H1 (cell line): ENCODE measurements around the gene CRYBG1. TPM values are rescaled to one million over a fixed set of nuclear protein-coding genes. Genes with fewer than 3 reads are reported as not detected.
A peak's percentile ranks its signal among the peaks of the same experiment; 100 is the strongest.

Experiments used
- CTCF ChIA-PET: fragments of 300-600 bp; sonication (Branson Sonifier 250); formaldehyde crosslinking; loops from one replicate; lab custom pipeline; 2021; ENCODE audit not compliant: partially characterized antibody; lab: Charles Lee
- POLR2A ChIA-PET: fragments of 300-600 bp; sonication (Branson Sonifier 250); formaldehyde crosslinking; loops from one replicate; lab custom pipeline; 2021; ENCODE audit warnings: inconsistent platforms; ENCODE audit not compliant: partially characterized antibody; lab: Charles Lee
- DNase-seq, 2 experiments: peaks; one replicate each; pipeline versions ENCODE4 v3.0.0 to v3.0.0-alpha.2; 2010 to 2022; ENCODE audit warnings: low spot score in 2 of 2, low read depth in 1 of 2, mixed read lengths in 1 of 2
- FAIRE-seq: peaks from 2 replicates; lab custom pipeline; 2011; peaks lifted over from hg19 to GRCh38; lab: Jason Lieb, UNC
- H2AFZ ChIP-seq: 2 replicates; pipeline ENCODE4 v1.8.1; 2012; ENCODE audit warnings: low read length, inconsistent platforms
- H2AK5ac ChIP-seq: 2 replicates; pipeline ENCODE4 v1.6.1; 2013; ENCODE audit warnings: low read depth, low read length
- H2BK120ac ChIP-seq: replicated peaks from 2 replicates; pipeline ENCODE3; 2013; ENCODE audit warnings: low read depth, low read length, inconsistent platforms
- H2BK12ac ChIP-seq: 2 replicates; pipeline ENCODE4 v1.6.1; 2013; ENCODE audit warnings: low read depth, low read length
- H2BK15ac ChIP-seq: 2 replicates; pipeline ENCODE4 v1.6.1; 2013; ENCODE audit warnings: low read length
- H2BK20ac ChIP-seq: 2 replicates; pipeline ENCODE4 v1.6.1; 2013; ENCODE audit warnings: low read length
- H2BK5ac ChIP-seq: 2 replicates; pipeline ENCODE4 v1.6.1; 2013; ENCODE audit warnings: low read depth, low read length
- H3K14ac ChIP-seq: 2 replicates; pipeline ENCODE4 v1.6.1; 2013; ENCODE audit warnings: inconsistent platforms; ENCODE audit not compliant: insufficient read length
- H3K18ac ChIP-seq: 2 replicates; pipeline ENCODE4 v1.6.1; 2013; ENCODE audit warnings: low read length; ENCODE audit errors: extremely low read depth
- H3K23ac ChIP-seq: 2 replicates; pipeline ENCODE4 v1.6.1; 2013; ENCODE audit warnings: inconsistent platforms; ENCODE audit not compliant: insufficient read length
- H3K23me2 ChIP-seq: 2 replicates; pipeline ENCODE4 v1.6.1; 2013; ENCODE audit warnings: low read depth, low read length
- H3K27ac ChIP-seq: 2 replicates; pipeline ENCODE4 v1.6.1; 2011; ENCODE audit warnings: low read depth, low read length, inconsistent platforms
- H3K27me3 ChIP-seq, 4 experiments: replicated peaks in 1 of 4; 1 replicate in 1 of 4; 2 replicates in 3 of 4; pipeline versions ENCODE4 v1.6.1 to v1.8.1; 2011 to 2013; ENCODE audit warnings: low read length in 3 of 4, mild to moderate bottlenecking in 3 of 4, inconsistent platforms in 2 of 4, mixed read lengths in 2 of 4, moderate library complexity in 1 of 4; ENCODE audit not compliant: control insufficient read depth in 3 of 4, insufficient read depth in 3 of 4; ENCODE audit errors: extremely low read depth in 1 of 4
- H3K36me3 ChIP-seq, 4 experiments: 2 replicates each; pipeline versions ENCODE4 v1.6.1 to v1.8.1; 2011 to 2013; ENCODE audit warnings: mild to moderate bottlenecking in 4 of 4, low read length in 3 of 4, moderate library complexity in 2 of 4, control low read depth in 1 of 4, inconsistent platforms in 1 of 4; ENCODE audit not compliant: insufficient read depth in 4 of 4, control insufficient read depth in 2 of 4
- H3K4ac ChIP-seq: replicated peaks from 2 replicates; pipeline ENCODE3; 2013; ENCODE audit warnings: low read length, low read depth, mixed read lengths, inconsistent platforms; ENCODE audit not compliant: insufficient read length
- H3K4me1 ChIP-seq, 4 experiments: replicated peaks in 1 of 4; 1 replicate in 1 of 4; 2 replicates in 3 of 4; pipeline versions ENCODE4 v1.6.1 to v1.8.1; 2011 to 2013; ENCODE audit warnings: low read length in 3 of 4, inconsistent platforms in 2 of 4, mixed read lengths in 1 of 4; ENCODE audit not compliant: insufficient read depth in 4 of 4, control insufficient read depth in 3 of 4
- H3K4me2 ChIP-seq, 2 experiments: 2 replicates each; pipeline versions ENCODE4 v1.6.1 to v1.8.1; 2011 to 2013; ENCODE audit warnings: low read depth in 2 of 2, low read length in 2 of 2, control low read depth in 1 of 2, inconsistent platforms in 1 of 2, mild to moderate bottlenecking in 1 of 2; ENCODE audit not compliant: insufficient read depth in 1 of 2
- H3K4me3 ChIP-seq, 4 experiments: fragments of 200-600, 300-600 bp in 1 of 4; sonication (generic), shearing (Covaris generic), sonication (Bioruptor Twin) in 1 of 4; 2 replicates each; pipeline versions ENCODE4 v1.5.1 to v1.8.1; 2011 to 2016; ENCODE audit warnings: low read length in 4 of 4, low read depth in 3 of 4, control low read depth in 2 of 4, inconsistent platforms in 2 of 4, mild to moderate bottlenecking in 2 of 4, mixed read lengths in 1 of 4, moderate library complexity in 1 of 4; ENCODE audit not compliant: insufficient read depth in 2 of 4; ENCODE audit errors: extremely low read depth in 1 of 4
- H3K56ac ChIP-seq: replicated peaks from 2 replicates; pipeline ENCODE3; 2013; ENCODE audit warnings: low read depth, mild to moderate bottlenecking, mixed read lengths, low read length, inconsistent platforms; ENCODE audit not compliant: insufficient read length
- H3K79me1 ChIP-seq: 2 replicates; pipeline ENCODE4 v1.6.1; 2013; ENCODE audit warnings: low read depth, low read length, control low read depth
- H3K79me2 ChIP-seq, 2 experiments: 2 replicates each; pipeline versions ENCODE4 v1.6.1 to v1.8.1; 2012 to 2013; ENCODE audit warnings: low read length in 2 of 2, mild to moderate bottlenecking in 2 of 2, inconsistent platforms in 1 of 2; ENCODE audit not compliant: insufficient read depth in 2 of 2, control insufficient read depth in 1 of 2
- H3K9ac ChIP-seq, 4 experiments: replicated peaks in 1 of 4; 1 replicate in 1 of 4; 2 replicates in 3 of 4; pipeline versions ENCODE4 v1.6.1 to v1.8.1; 2011 to 2013; ENCODE audit warnings: low read depth in 3 of 4, low read length in 3 of 4, control low read depth in 2 of 4, mild to moderate bottlenecking in 2 of 4, moderate library complexity in 2 of 4, inconsistent platforms in 1 of 4; ENCODE audit errors: extremely low read depth in 1 of 4
- H3K9me3 ChIP-seq, 2 experiments: 2 replicates each; pipeline versions ENCODE4 v1.6.1 to v1.8.1; 2012 to 2013; ENCODE audit warnings: mild to moderate bottlenecking in 2 of 2, moderate library complexity in 2 of 2, control low read depth in 1 of 2, inconsistent platforms in 1 of 2, low read depth in 1 of 2, low read length in 1 of 2, mixed read lengths in 1 of 2; ENCODE audit not compliant: insufficient read depth in 2 of 2
- H4K20me1 ChIP-seq, 2 experiments: replicated peaks in 1 of 2; 2 replicates each; pipeline versions ENCODE3 to v1.8.1; 2011 to 2013; ENCODE audit warnings: inconsistent platforms in 2 of 2, low read length in 2 of 2, mild to moderate bottlenecking in 1 of 2; ENCODE audit not compliant: insufficient read depth in 2 of 2, control insufficient read depth in 1 of 2
- H4K5ac ChIP-seq: 2 replicates; pipeline ENCODE4 v1.6.1; 2013; ENCODE audit warnings: low read length, low read depth, mixed read lengths, inconsistent platforms; ENCODE audit not compliant: insufficient read length
- H4K8ac ChIP-seq: 2 replicates; pipeline ENCODE4 v1.8.0; 2013; ENCODE audit warnings: mild to moderate bottlenecking, moderate library complexity, low read length, inconsistent platforms; ENCODE audit not compliant: insufficient read depth; ENCODE audit errors: extremely low read depth
- H4K91ac ChIP-seq: replicated peaks from 2 replicates; pipeline ENCODE3; 2013; ENCODE audit warnings: low read length, mixed read lengths, inconsistent platforms; ENCODE audit not compliant: insufficient read length
- ATF3 ChIP-seq: IDR thresholded peaks from 2 replicates; pipeline ENCODE4 v1.6.1; 2011; ENCODE audit warnings: low read depth, mild to moderate bottlenecking, low read length; ENCODE audit not compliant: insufficient read depth
- HDAC6 ChIP-seq: IDR thresholded peaks from one replicate; pipeline ENCODE4 v1.7.1; 2012; ENCODE audit warnings: low read depth, mild to moderate bottlenecking, inconsistent platforms, low read length, moderate library complexity
- JUND ChIP-seq: IDR thresholded peaks from 2 replicates; pipeline ENCODE4 v1.6.1; 2011; ENCODE audit warnings: mild to moderate bottlenecking, improper control_type of control experiment, low read length
- KDM4A ChIP-seq: IDR thresholded peaks from one replicate; pipeline ENCODE4 v1.7.1; 2012; ENCODE audit warnings: low read depth, mild to moderate bottlenecking, moderate library complexity, low read length, inconsistent platforms; ENCODE audit not compliant: severe bottlenecking
- NANOG ChIP-seq: IDR thresholded peaks from 2 replicates; pipeline ENCODE4 v1.6.1; 2011; ENCODE audit warnings: low read length, low read depth, mild to moderate bottlenecking, inconsistent platforms; ENCODE audit not compliant: insufficient read depth, poor library complexity, severe bottlenecking
- POLR2A ChIP-seq, 2 experiments: IDR thresholded peaks; 1 replicate in 1 of 2; 2 replicates in 1 of 2; pipeline ENCODE4 v1.6.1; 2011; ENCODE audit warnings: low read depth in 2 of 2, low read length in 2 of 2, mild to moderate bottlenecking in 2 of 2; ENCODE audit errors: control extremely low read depth in 1 of 2
- SIN3A ChIP-seq, 2 experiments: IDR thresholded peaks in 1 of 2; conservative IDR thresholded peaks in 1 of 2; 2 replicates each; pipeline ENCODE4 v1.6.1; 2011 to 2012; ENCODE audit warnings: low read length in 2 of 2, improper control_type of control experiment in 1 of 2, low read depth in 1 of 2, mild to moderate bottlenecking in 1 of 2
- WGBS, 2 experiments: shearing (Covaris generic) in 1 of 2; methylation state at CpG; one replicate each; pipeline versions ENCODE4 v1.1.6 to v1.1.7; 2013 to 2015; ENCODE audit warnings: low lambda C conversion rate in 2 of 2, mixed read lengths in 2 of 2, inconsistent platforms in 1 of 2, low coverage in 1 of 2, missing lambda C conversion rate in 1 of 2; ENCODE audit not compliant: insufficient replicate concordance in 2 of 2, insufficient coverage in 1 of 2, insufficient read length in 1 of 2; ENCODE audit errors: extremely low coverage in 1 of 2, missing lambda C conversion rate in 1 of 2; 5-methylcytosine and 5-hydroxymethylcytosine counted together
- polyA plus RNA-seq, 7 experiments: library from polyadenylated mRNA; depleted of rRNA in 3 of 7; stranded (reverse) in 5 of 7; unstranded in 2 of 7; fragments of >200 nt in 5 of 7; fragments of 200-250 nt in 2 of 7; gene quantifications; 1 replicate in 5 of 7; 2 replicates in 1 of 7; 4 replicates in 1 of 7; pipeline versions ENCODE4 v1.2.1 to v1.2.3, GENCODE V29; 2011 to 2013; ENCODE audit warnings: missing spikeins in 2 of 7, mixed read lengths in 2 of 7
- total RNA-seq: library from RNA; stranded (reverse); fragmentation: NEBNext Ultra II Directional; extraction: Animal tissue kit (Norgen Biotek cat#: 25700); gene quantifications from 2 replicates; pipeline ENCODE4 v1.2.1, GENCODE V29; 2021

The CRYBG1 gene
- total and polyA plus RNA-seq, 2 of the 8 experiments (the other 6 are each of a cell fraction or from before 2014, with no cell fraction given), result 2.2 to 11.6 TPM

DNA sequence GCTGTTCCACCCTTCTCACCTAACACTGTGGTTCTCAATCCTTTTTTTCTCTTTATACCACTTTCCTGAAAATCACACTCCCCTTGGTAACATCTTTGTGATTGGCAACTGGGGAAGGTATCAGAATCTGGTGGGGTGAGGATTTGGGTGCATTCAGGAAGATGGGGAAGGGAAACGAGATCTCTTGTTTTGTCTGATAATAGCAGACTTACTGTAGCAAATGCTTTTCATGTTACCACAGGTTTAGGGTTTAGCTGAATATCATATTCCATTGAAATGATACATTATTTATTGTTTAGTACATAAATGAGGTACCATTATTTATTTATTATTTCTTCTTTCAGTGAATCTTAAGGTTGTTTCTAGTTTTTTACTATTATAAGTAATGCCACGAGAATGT, 168.0 kb downstream of the CRYBG1 start:
- CTCF ChIA-PET, result no interaction called here
- Histone ChIP-seq H3K4me1 (no peaks in the 10 kb centered on the region), H2BK15ac (no peak overlapping the region), H3K14ac (peak overlapping the region; percentile 31), H2BK20ac (no peak overlapping the region), H2BK120ac (no peak overlapping the region), H4K20me1 (no peaks in the 10 kb centered on the region), H3K27me3 (no peaks in the 10 kb centered on the region), H2AFZ (no peak overlapping the region), H4K5ac (no peak overlapping the region), H3K18ac (no peak overlapping the region), H3K23ac (no peak overlapping the region), H3K79me1 (no peaks in the 10 kb centered on the region), H3K56ac (no peak overlapping the region), H2AK5ac (no peak overlapping the region)
- FAIRE-seq, result no peak
- WGBS, 2 experiments, result 92% methylated on average over 2 of the region's 2 CpGs; no CpG with 5 or more reads in 1 of the 2 experiments
- no peak for DNase-seq
- TF ChIP-seq ATF3 (no peak), KDM4A (no peak), SIN3A (conservative IDR thresholded peaks at IDR 0.05 in 1 of 2, IDR thresholded peaks at IDR 0.05 in 1 of 2; ENCODE audit: low read depth in 1 of 2, low read length in 2 of 2) (no peak), JUND (no peak), HDAC6 (no peak), NANOG (no peak), POLR2A (IDR thresholded peaks at IDR 0.05; ENCODE audit: control extremely low read depth in 1 of 2, low read depth in 2 of 2, low read length in 2 of 2) (no peak)
- TF ChIP-seq, all 59 proteins: peak for 0
- Histone ChIP-seq H3K23me2 (no peaks in the 10 kb centered on the region), H2BK5ac (no peak overlapping the region), H3K9me3 (no peaks in the 10 kb centered on the region), H3K36me3 (no peaks in the 10 kb centered on the region), H3K4me2 (no peak overlapping the region), H3K79me2 (no peaks in the 10 kb centered on the region), H2BK12ac (no peak overlapping the region), H3K4ac (no peak overlapping the region), H3K4me3 (no peak overlapping the region), H4K91ac (no peak overlapping the region), H3K9ac (no peak overlapping the region), H4K8ac (no peak overlapping the region), H3K27ac (no peak overlapping the region)
- POLR2A ChIA-PET, result no interaction called here
